HG03280 (cell line): ENCODE results near the gene ATP6V1C2.
"Not testable (repeated sequence)": the region's sequence is repeated elsewhere in the genome, so short reads cannot be mapped to it uniquely, and the experiment has no call there.

ENCODE experiments used
- ATAC-seq: cut with Tn5 transposase; IDR thresholded peaks from one replicate; pipeline ENCODE4 v1.9.1; 2021; ENCODE audit warnings: mild to moderate bottlenecking, moderate library complexity; ENCODE audit not compliant: unreplicated experiment

The ATP6V1C2 gene

DNA sequence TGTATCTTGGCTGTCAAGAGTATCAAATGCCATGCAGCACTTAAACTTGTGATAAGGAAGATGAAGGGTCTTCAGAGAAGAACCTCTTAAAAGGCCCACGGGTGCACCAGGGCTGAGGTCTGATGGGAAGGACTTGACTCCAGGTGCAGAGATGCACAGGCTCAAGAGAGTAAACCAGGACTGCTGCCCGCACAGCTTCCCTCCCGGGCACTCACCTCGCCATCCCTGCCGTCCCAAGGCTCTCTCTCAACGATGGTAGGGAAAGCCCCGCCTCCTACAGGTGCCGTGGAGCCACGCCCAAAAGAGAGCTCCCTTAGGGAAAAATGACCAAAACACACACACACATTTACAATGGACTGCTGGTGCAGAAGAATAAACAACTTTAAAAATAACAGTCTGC, 63.3 kb downstream of the ATP6V1C2 start:
- no peak for ATAC-seq

DNA sequence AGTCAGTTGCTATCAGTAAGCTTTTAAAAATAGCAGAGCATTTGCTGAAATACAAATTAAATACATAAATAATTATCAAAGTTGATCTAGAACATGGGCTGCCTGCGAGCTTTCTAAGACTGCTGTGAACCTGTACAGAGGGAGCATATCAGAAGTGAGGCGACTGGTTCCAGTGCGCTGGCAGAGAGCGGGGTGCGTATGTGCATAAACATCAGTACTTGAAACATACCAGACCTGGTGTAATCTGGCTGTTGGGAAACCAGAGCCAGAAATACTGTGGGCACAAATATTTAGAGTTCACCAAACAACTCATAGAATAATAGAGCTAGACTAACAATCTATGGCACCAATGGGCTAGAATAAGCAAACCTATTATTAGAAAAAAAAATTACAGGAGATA, 63.8 kb downstream of the ATP6V1C2 start:
- ATAC-seq: no peak

DNA sequence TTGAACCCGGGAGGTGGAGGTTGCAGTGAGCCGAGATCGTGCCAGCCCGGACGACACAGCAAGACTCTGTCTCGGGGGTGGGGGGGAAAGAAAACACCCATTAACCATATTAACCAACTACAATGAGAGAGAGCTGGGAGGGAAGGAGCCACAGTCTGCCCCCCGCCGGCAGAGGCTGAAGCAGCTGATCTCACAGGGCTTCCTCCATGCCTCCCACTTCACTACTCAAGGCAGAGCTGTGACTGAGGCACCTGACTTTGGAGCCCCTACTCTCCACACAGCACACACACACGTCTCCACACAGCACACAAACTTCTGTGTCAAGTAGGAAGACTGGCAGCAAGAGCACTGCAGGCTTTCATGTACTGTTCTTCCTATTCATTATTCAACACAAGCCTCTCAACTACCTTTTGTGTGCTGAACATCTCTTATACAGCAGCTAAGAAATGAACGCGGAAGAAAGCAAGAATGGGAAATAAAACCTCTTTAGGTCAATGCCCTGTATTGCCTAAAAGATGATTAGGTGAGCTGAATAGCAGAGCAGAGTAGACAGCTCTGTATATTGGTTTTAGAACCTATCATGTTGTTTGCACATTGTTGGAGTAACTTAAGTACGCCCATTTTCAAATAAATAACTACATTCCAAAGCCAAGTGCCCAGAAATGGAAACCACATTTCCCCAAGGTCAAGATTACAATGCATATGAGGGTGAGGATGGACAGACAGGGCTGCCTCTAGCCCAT, 65.0 kb downstream of the ATP6V1C2 start:
- ATAC-seq: no peak

DNA sequence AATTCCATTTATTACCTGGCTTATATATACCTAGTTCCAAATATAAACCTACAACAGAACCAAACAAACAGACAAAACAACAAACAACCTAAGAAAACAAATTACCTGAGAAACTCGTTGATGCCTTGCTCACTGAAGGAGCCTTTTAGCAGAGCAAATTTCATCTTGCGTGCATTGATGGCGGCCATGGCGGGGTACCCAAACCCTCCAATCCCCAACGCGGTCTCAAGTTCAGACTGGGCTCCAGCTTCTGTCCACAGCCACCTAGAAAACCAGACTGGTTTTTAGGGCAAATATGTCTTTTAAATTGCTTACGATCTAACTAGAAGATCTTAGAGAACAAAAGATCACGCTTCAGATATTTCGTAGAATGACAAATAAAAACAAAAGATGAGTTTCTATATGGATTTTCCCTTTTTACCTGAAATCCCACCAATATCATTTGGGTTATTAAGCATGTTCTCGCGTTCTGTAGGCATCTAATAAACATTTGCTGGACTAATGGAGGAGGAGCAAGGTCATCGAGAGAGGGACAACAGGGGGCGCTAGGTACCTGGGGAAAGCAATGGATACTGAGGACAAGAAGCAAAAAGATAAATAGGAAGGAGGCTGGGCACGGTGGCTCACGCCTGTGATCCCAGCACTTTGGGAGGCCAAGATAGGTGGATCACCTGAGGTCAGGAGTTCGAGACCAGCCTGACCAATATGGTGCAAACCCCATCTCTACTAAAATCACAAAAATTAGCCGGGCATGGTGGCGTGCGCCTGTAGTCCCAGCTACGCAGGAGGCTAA, 65.9 kb downstream of the ATP6V1C2 start:
- no peak for ATAC-seq

DNA sequence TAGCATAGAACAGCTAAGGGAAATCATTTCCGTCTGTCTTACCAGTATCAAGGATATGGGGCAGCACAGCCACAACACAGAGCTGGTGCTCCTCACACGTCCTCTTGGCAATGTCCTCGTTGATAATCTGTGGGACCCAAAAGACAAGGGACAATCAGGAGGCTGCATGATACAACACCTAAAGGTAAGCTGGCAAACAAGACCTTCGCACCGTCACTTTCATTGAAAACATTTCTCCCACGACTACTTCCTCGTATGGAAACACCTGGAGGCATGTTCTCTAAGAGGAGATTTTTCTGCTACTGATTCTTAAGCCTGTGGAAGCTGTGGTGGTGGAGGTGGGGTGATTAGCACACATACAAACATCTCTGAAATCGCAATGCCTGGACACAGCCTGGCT, 67.4 kb downstream of the ATP6V1C2 start:
- no peak for ATAC-seq

DNA sequence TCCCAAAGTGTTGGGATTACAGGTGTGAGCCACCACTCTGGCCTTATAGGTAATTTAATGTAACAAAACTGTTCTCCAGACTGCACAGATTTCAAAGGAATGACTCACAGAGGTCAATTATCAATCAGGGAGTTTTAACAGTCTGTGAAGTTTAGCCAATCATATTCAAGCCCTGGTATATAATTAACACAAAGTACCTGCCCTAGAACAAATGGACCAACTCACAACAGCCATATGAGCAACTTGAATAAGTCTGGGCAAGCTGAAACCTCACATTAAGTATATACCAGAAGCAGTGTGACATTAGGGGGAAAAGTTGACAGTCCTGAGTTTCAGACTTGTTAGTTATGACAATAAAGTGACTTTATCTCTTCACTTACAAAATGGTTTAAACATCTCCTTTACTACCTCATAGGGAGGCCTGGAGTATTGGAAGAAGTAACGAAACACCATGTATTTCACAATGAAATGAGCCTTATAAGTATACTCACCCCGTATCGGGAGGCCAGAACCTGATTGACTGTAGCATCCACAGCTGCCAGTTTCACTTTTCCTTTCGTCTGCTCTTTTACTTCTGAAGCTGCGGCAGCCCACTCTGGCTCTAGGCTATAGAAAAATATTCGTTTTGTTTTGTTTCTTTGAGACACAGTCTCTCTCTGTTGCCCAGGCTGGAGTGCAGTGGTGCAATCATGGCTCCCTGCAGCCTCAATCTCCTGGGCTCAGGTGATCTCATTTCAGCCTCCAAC, 69.0 kb downstream of the ATP6V1C2 start:
- peak; percentile 93 for ATAC-seq

DNA sequence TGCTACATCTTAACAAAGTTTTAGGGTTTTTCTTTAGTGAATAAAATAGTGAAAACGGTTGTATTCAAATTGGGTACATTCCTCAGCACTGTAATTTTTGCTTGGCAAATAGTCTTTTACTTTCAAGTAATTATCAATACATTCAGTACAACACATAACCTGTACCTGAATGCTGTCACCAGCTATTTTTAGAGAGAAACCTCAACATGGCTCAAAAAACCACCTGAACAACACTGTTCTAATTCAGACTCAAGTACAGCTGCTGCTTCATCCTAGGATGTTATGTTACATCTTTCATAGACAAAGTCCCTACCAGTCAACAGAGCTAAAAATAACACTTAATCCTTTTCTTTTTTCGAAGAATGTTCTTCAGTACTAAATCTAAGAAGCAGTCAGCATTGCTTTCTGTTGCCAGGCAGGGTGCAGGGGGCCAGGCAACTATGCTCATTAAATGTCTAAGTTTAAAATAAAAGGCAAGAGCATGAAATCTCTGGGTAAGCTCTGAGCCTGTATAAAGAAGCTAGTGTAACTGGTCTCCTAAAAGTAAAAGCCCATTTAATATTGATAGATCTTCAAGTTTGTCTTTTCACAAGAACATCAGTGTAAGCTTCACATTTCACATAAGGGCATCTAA, 70.7 kb downstream of the ATP6V1C2 start:
- peak; percentile 48 for ATAC-seq

DNA sequence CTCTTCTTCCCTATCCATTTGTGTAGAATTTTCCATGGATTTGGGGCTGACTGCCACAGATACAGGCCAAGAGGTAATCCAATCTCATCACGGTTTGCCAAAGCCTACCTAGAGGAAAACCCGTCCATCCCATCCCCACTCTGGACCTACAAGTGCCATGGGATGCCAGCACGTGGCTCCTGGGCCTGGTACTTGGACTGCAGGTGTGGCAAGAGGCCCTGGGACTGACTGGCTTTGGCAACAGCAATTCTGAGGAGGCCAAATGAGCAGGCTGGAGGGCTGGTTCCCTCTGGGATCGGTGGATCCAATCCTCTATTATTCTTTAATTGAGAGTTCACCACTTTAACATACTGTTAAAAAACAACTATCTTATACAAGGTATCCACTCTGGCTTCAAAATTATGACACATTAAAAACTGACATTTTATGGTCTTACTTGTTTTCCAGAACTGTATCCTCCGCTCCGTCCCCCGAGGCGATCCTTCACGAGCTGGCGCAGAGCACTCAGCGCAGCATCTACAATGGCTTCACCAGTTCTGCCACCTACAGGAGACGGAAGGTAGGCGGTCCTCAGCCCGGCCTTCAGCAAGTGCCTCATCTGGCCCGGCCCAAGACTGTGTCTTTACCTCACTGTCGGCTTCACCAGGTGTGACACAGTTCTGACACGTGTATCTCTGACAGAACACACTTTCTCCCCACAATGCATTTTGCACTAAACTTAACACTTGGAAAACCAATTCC, 71.4 kb downstream of the ATP6V1C2 start:
- ATAC-seq: no peak

DNA sequence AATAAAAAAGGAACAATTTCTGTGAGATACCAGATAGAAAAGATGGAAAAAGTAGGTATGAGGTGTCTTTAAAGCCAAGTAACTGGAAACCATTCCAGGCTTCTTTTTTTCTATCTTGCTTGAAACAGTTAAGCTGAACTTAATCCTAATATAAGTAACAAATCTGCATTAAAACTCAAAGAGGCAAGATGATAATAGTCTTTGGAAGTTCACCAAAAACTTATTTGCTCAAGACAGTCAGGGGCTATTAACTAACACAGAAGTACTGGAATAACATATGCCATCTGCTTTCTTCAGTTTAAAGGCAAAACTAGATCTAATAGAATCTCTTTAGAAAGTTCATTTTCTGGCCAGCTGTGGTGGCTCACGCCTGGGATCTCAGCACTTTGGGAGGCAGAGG, 72.4 kb downstream of the ATP6V1C2 start:
- ATAC-seq: no peak

DNA sequence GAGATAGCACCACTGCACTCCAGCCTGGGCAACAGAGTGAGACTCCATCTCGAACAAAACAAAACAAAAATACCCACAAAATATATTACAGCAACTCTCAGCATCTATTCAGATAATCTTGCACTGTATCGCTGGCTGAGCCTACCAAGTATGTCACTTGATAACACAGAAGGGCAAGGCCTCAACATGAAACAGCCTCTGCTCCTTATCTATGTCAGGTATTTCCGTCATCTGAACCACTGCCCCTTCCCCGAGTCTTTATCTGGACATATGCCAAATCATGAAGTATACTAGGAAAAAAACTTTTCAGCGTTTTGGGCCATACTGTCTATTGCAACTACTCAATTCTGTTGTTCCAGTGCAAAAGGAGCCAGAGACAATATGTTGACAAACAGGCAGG, 73.4 kb downstream of the ATP6V1C2 start:
- ATAC-seq: no peak

DNA sequence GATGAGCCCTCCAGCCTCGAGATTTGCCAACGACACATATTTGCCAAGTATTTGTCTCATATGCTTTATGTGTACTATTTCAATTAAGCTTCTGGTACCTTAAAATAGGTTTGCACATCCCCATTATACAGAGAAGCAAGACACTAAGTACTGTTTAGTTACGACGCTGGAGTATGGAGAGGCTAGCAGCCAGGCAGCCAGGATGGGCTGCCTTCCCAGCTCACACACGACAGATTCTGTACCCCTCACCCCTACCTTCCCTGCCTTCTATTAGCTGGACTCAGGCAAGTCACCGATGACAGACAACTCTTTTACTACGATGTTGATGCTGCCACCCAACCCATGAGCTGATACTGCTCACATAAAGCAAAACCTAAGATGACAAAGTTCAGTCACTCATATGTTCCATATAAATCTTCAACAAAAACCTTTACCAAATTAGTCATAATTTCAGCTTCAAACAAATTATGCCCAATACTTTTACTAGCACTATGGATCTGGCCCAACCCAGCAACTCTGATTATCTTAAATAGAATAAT, 74.1 kb downstream of the ATP6V1C2 start:
- ATAC-seq: no peak

DNA sequence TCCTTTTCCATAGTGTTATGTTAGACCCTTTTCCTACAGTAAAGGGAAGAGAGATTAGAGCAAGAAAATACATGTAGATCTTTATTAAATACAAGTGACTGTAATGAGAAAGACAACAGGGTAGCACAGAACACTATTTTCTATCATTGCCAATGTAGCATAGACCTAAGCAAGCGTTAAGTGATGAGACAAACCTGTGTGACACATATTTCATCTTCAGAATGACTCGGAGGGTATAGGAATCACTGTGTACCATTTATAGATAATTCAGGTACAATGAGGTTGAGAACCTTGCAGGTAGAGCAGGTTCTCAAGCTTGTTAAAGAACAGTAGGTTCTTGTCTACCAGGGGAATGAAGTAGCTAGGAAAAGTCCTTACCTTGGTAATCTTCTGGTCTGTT, 75.3 kb downstream of the ATP6V1C2 start:
- ATAC-seq: no peak

DNA sequence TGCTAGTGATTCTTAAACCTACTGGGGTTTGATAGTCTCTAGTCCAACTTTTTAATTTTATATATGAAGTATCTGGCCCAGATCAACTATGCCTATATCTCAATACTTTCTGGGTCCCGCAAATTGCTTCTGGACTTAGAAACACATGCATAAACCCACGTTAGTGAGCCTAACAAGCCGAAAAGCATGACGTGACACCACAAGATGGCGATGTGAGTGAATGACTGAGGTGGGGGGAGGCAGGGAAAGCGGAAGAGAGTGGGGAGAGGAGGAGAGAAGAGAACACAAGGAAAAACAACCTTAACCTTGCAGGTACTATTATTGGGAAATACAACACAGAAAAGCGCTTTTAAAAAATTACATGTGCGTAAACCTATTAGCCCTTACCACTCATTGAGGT, 77.4 kb downstream of the ATP6V1C2 start:
- no peak for ATAC-seq

DNA sequence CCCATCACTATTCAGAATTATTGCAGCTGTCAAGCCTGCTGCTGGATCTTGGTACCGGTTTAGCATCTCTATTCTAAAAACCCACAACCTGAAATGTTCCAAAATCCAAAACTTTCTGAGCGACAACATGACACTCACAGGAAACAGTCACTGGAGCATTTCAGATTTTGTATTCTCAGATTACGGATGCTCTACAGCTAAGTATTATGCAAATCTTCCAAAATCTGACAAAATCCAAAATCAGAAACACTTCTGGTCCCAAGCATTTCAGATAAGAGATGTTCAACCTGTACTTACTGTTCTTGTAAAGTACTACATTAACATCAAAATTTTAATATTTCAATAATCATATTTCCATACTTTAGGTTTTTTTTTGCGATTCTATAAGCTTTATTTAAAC, 78.7 kb downstream of the ATP6V1C2 start:
- ATAC-seq: no peak

DNA sequence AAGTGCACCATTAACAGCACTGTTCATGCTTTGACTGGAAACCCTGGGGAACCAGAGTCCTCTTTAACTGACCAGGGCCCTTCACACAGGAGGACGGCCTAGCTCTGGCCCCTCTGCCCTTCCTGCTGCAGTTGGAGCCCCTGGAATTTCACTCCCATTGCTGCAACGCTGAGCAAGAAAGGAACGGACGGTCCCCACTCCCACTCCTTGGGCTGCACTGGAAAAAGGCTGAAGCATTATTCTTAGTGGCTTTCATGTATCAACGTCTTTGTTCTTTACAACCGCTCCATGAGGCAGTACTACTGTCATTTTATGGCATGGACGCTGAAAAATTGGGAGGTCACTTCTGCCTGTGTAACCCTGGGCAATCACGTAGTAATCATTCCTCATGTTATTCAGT, 81.2 kb downstream of the ATP6V1C2 start:
- no peak for ATAC-seq

DNA sequence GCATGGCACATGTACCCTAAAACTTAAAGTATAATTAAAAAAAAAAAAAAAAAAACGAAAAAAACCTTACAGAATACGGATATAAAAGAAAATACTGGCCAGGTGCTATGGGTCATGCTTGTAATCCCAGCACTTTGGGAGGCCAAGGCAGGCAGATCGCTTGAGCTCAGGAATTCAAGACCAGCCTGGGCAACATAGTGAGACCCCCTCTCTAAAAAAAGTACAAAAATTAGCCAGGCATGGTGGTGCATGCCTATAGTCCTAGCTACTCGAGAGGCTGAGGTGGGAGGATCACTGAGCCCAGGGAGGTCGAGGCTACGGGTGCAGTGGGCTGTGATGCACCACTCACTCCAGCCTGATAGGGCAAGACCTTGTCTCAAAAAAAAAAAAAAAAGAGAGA, 84.6 kb downstream of the ATP6V1C2 start:
- ATAC-seq: not testable (repeated sequence)

DNA sequence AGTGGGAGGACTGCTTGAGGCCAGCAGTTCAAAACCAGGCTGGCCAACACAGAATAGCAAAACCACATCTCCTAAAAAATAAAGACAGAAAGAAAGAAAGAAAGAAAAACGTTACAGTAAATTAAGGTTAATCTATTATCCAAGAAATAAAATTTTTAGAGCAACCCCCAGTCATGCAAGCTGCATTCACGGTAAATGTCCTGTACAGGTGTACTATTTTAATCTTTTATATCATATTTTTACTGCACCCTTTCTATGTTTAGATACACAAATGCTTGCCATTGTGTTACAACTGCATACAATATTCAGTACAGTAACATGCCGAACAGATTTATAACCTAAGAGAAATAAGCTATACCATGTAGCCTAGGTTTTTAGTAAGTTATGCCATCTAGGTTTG, 85.1 kb downstream of the ATP6V1C2 start:
- ATAC-seq: no peak

DNA sequence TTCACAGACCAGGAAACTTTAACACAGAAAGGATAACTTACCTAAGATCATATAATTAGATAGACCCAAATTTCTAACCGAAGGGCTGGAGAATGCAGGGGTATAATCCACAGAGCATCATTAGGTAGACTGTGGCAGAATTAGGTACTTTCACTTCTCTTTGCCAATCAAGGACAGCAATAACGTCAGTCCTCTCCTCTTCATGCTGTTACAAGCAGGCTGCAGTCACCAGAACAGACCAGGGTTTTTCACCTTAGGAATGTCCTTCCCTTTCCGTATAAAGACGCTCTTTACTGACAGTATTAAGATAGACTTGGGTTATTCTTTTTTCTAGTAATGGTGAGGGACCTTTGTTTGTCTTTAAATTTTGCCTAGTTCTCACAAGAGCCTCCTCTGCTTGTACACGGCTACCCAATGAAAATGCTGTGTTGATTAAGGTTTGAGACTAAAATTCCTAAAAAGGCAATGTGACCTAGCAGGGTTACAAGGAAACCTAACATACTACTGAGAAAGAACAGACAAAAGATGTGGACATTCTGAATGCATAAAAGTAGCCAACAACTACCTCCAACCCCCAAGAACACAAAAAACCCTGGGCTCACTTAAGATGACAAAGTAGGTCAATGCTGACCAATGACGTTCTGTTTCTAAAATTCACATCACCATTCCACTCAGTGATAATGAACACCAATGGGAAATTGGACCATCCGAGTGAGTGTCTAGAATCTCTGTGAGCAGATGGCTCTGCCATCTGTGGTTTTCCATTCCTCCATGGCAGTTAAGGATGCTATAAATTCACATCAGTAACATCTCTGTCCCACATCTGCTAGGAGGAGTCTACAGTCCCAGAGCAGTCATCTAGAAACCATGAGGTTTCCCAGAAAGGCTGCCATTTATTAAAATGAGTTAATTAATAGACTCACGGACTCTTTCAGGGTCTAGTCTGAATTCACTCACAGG, 89.1 kb downstream of the ATP6V1C2 start:
- no peak for ATAC-seq

DNA sequence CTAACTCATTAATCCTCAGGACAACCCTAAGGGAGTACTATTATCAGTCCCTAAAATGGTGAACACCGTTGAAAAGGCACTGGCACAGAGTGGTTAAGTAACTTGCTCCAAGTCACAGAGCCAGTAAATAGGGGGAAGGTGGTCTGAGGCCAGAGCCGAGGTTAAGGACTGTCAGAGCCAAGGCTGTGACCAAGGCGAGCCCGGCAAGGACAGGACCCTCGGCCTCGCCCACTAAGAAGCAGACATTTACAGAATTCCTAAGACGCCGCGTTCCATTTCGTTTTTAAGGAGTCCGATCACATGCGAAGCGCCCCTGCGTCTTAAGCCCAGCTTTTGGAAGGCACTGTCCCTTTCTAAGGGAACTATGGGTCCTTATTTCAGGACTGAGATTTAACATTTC, 90.1 kb downstream of the ATP6V1C2 start:
- no peak for ATAC-seq
